ENCODE data around the gene PRKCQ. TPM values are rescaled to one million over a fixed set of nuclear protein-coding genes. Genes with fewer than 3 reads are reported as not detected.
A peak's percentile ranks its signal among the peaks of the same experiment; 100 is the strongest.

The PRKCQ gene
- total RNA-seq = 2.3 to 2.4 TPM (median 2.3 TPM) in 3 replicates

DNA sequence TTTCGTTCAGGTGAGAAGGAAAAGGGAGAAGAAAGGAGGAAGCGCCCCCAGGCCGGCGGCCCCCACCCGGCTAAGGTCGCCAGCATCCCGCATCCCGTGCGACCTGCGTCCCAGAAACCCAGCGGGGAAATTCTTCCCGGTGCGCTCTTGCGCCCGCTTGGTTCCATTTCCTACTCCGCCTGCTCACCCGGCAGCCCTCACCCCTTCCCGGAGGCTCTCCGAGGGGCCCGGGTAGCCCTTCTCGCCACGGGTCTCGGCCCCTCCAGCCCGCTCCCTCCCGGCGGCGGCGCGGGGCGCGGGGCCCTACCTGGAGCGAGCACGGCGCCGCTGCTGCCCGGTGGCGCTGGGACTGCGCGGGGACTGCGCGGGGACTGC is at the start of gene PRKCQ:
PRKCQ (minus strand) TSS at position 373 of the 375 bp plus-strand sequence. CDS start 65,141 bp downstream, outside the sequence.
- DNase-seq (ENCODE audit: low spot score in 2 of 2, unreplicated experiment in 2 of 2) = no peak
- peaks cover 3% of the 10 kb centered on the region for H3K9me3 Mint-ChIP-seq
- peaks cover 8% of the 10 kb centered on the region for H3K36me3 Mint-ChIP-seq
- TF ChIP-seq, protein P1, sequence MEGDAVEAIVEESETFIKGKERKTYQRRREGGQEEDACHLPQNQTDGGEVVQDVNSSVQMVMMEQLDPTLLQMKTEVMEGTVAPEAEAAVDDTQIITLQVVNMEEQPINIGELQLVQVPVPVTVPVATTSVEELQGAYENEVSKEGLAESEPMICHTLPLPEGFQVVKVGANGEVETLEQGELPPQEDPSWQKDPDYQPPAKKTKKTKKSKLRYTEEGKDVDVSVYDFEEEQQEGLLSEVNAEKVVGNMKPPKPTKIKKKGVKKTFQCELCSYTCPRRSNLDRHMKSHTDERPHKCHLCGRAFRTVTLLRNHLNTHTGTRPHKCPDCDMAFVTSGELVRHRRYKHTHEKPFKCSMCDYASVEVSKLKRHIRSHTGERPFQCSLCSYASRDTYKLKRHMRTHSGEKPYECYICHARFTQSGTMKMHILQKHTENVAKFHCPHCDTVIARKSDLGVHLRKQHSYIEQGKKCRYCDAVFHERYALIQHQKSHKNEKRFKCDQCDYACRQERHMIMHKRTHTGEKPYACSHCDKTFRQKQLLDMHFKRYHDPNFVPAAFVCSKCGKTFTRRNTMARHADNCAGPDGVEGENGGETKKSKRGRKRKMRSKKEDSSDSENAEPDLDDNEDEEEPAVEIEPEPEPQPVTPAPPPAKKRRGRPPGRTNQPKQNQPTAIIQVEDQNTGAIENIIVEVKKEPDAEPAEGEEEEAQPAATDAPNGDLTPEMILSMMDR (IDR thresholded peaks at IDR 0.05; ENCODE audit: unreplicated experiment) = no peak
- H3K27ac Mint-ChIP-seq = peak within 1 kb of the TSS; percentile 43
- peaks cover 42% of the 10 kb centered on the region for H3K27me3 Mint-ChIP-seq (ENCODE audit: low read depth)
- H3K4me3 Mint-ChIP-seq = peak within 1 kb of the TSS; percentile 83
- peaks cover 14% of the 10 kb centered on the region for H3K4me1 Mint-ChIP-seq

DNA sequence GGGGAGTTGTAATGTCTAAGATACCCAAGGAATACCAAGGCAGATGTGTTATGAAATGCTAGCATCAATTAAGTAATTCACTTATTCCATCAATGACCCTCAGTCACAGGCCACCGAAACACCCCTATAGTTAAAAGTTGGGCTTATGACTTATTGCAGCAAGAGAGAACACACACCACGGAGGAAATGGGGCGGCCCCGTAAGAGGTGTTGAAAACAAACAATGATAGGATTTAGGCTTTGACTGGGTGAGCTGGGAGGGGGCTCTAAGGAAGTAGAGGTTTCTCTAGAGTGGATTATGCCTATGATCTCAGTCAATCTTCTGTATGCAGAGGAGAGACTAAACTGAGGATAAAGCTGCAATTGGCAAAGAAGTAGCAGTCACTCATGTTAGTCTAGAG is 45.4 kb upstream of the PRKCQ start:
- Mint-ChIP-seq H3K4me3 (no peak overlapping the region), H3K27me3 (ENCODE audit: low read depth) (peaks cover 30% of the 10 kb centered on the region), H3K36me3 (no peaks in the 10 kb centered on the region), H3K4me1 (peaks cover 3% of the 10 kb centered on the region), H3K27ac (no peak overlapping the region), H3K9me3 (no peaks in the 10 kb centered on the region)
- TF ChIP-seq, protein P1 (IDR thresholded peaks at IDR 0.05; ENCODE audit: unreplicated experiment) = no peak
- DNase-seq (ENCODE audit: low spot score in 2 of 2, unreplicated experiment in 2 of 2) = no peak

DNA sequence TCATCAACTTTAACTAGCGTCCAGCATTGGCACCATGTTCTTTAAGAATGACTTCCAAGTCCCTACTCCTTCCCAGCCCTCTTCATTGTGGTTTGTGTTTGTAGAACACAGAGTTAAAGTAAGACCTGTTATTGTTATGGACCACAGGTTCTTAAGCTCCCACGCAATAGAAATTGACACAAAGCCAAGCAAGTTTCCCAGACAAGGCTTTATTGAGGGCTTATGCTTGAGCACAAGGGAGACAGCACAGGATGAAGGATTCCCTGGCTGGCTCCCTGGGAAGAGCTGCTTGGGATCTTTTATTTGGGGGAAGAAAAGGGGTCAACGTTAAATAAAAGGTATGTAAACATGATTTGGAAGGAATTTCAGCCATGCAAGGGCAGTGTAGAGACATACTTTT is 44.3 kb upstream of the PRKCQ start:
- TF ChIP-seq, protein P1 (IDR thresholded peaks at IDR 0.05; ENCODE audit: unreplicated experiment) = no peak
- Mint-ChIP-seq H3K9me3 (no peaks in the 10 kb centered on the region), H3K4me1 (peaks cover 3% of the 10 kb centered on the region), H3K4me3 (no peak overlapping the region), H3K27me3 (ENCODE audit: low read depth) (peaks cover 31% of the 10 kb centered on the region), H3K27ac (no peak overlapping the region), H3K36me3 (no peaks in the 10 kb centered on the region)
- DNase-seq (ENCODE audit: low spot score in 2 of 2, unreplicated experiment in 2 of 2) = no peak

DNA sequence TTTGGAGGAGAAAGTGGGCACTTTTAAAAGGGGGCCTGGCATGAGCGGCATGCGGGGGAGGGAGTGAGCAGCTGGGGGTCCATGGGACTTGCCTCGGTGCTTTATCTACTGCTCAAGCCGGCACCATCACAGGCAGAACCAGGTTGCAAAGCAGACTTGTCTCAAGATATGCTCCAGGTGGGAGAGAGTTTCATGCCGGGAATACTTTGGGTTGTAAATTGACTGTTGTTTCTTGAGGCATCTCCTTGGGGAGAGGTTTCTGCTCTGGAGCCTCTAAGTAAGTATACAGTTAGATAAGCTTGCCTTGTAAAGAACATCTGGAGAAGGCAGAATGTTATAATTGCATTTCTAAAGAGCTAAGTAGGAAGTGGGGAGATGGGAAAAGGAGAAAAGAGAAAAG is 42.8 kb upstream of the PRKCQ start:
- TF ChIP-seq, protein P1 (IDR thresholded peaks at IDR 0.05; ENCODE audit: unreplicated experiment) = no peak
- Mint-ChIP-seq H3K27me3 (ENCODE audit: low read depth) (peaks cover 31% of the 10 kb centered on the region), H3K27ac (no peak overlapping the region)

DNA sequence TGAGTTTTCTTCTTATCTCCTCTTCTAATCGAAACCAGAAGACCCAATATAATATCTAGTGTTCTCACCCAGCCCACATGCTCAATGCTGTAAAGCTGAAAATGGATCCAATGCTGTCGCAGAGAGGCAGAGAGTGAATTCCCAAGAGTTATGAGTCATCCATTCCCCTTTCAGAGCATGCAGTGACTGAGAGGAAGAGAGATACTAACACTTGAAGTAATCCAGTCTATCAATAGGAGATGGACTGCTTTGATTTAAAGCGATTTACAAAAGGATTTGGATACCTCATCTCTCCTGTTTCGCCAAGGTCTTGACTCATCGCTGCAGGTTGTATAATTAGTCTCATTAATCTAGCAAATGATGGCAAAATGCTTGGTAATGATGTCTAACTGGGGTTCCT is 41.5 kb upstream of the PRKCQ start:
- DNase-seq (ENCODE audit: low spot score in 2 of 2, unreplicated experiment in 2 of 2) = no peak
- Mint-ChIP-seq H3K27ac (no peak overlapping the region), H3K4me3 (no peak overlapping the region), H3K36me3 (no peaks in the 10 kb centered on the region), H3K9me3 (no peaks in the 10 kb centered on the region), H3K27me3 (ENCODE audit: low read depth) (peaks cover 30% of the 10 kb centered on the region), H3K4me1 (peaks cover 3% of the 10 kb centered on the region)
- TF ChIP-seq, protein P1 (IDR thresholded peaks at IDR 0.05; ENCODE audit: unreplicated experiment) = no peak

More for the DNA sequence above, 42.8 kb upstream of the PRKCQ start:
- Mint-ChIP-seq H3K36me3 (no peaks in the 10 kb centered on the region), H3K9me3 (no peaks in the 10 kb centered on the region), H3K4me1 (peaks cover 3% of the 10 kb centered on the region), H3K4me3 (no peak overlapping the region)
- DNase-seq (ENCODE audit: low spot score in 2 of 2, unreplicated experiment in 2 of 2) = no peak

DNA sequence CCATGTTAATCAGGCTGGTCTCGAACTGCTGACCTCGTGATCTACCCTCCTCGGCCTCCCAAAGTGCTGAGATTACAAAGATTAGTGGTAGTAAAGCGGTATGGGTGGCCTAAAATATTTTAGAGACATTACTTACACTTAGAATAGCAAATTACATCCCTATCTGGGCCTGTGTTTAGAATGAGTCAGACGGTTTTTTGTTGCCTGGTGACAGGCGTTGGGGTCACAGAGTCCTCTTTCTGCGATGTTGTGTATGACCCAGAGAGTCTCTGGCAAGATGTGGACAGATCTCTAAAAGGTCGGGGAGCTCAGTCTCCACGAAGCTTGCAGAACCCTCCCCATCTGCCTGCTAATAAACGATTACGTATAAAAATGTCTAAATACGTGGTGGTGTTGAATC is 39.6 kb upstream of the PRKCQ start:
- Mint-ChIP-seq H3K4me1 (peaks cover 3% of the 10 kb centered on the region), H3K27me3 (ENCODE audit: low read depth) (peaks cover 31% of the 10 kb centered on the region), H3K9me3 (no peaks in the 10 kb centered on the region), H3K36me3 (no peaks in the 10 kb centered on the region), H3K27ac (no peak overlapping the region), H3K4me3 (no peak overlapping the region)
- no peak for DNase-seq (ENCODE audit: low spot score in 2 of 2, unreplicated experiment in 2 of 2)
- TF ChIP-seq, protein P1 (IDR thresholded peaks at IDR 0.05; ENCODE audit: unreplicated experiment) = no peak
